A549 treated with GW870086 at 1 μM for 4 hours (cell line): Measurements from ENCODE around the gene PLEKHN1. TPM values are rescaled to one million over a fixed set of nuclear protein-coding genes. Genes with fewer than 3 reads are reported as not detected.

Experiments used
- total RNA-seq: library from RNA; stranded (reverse); fragments of 200-300 nt; extraction: Qiagen RNA extraction; gene quantifications from 5 replicates; pipeline ENCODE4 v1.2.3, GENCODE V29; 2022; ENCODE audit warnings: low read depth

Gene PLEKHN1, protein sequence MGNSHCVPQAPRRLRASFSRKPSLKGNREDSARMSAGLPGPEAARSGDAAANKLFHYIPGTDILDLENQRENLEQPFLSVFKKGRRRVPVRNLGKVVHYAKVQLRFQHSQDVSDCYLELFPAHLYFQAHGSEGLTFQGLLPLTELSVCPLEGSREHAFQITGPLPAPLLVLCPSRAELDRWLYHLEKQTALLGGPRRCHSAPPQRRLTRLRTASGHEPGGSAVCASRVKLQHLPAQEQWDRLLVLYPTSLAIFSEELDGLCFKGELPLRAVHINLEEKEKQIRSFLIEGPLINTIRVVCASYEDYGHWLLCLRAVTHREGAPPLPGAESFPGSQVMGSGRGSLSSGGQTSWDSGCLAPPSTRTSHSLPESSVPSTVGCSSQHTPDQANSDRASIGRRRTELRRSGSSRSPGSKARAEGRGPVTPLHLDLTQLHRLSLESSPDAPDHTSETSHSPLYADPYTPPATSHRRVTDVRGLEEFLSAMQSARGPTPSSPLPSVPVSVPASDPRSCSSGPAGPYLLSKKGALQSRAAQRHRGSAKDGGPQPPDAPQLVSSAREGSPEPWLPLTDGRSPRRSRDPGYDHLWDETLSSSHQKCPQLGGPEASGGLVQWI
- 4.0 to 5.8 TPM (median 4.9 TPM) in 5 replicates for total RNA-seq

DNA sequence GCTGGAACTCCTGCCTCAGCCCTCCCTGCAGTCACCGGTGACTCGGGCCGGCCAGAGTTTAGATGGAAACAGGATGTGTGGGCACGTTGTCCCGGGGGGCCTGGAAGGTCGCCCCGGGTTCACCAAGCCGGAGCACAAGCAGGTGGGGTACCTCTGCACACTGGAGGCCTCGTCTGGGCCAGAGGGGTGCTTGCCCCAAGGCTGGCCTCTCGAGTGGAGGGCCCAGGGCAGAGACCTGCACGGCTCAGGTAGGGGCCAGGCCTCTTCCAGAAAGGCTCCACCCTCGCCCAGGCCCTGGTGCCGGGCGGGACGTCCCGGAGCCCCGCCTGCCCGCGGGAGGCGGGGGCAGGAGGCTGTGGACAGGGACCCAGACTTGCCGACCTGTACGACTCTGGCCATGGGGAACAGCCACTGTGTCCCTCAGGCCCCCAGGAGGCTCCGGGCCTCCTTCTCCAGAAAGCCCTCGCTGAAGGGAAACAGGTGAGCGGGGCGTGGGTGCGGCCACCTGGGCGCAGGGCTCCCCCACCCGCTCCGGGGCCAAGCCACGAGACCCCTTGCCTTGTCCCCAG is at the start of gene PLEKHN1:
Gene PLEKHN1, plus strand, starts transcription at position 348 of the 569 bp plus-strand sequence. Its CDS starts 50 bp downstream, at position 398.

GRCh38 chr1:923131-923990 is 42.9 kb upstream of the PLEKHN1 start, which contains the start of gene SAMD11:
SAMD11 (plus strand) TSS chr1:923923; CDS start chr1:924432, 509 bp downstream.

GRCh38 chr1:958823-959730 is 7.2 kb upstream of the PLEKHN1 start, which contains the start of gene NOC2L:
NOC2L (minus strand) TSS chr1:959256; CDS start chr1:959240, 16 bp downstream.

GRCh38 chr1:960363-961131 is 5.7 kb upstream of the PLEKHN1 start, which contains the start of gene KLHL17:
KLHL17 (plus strand) TSS chr1:960584; CDS start chr1:960694, 110 bp downstream.

DNA sequence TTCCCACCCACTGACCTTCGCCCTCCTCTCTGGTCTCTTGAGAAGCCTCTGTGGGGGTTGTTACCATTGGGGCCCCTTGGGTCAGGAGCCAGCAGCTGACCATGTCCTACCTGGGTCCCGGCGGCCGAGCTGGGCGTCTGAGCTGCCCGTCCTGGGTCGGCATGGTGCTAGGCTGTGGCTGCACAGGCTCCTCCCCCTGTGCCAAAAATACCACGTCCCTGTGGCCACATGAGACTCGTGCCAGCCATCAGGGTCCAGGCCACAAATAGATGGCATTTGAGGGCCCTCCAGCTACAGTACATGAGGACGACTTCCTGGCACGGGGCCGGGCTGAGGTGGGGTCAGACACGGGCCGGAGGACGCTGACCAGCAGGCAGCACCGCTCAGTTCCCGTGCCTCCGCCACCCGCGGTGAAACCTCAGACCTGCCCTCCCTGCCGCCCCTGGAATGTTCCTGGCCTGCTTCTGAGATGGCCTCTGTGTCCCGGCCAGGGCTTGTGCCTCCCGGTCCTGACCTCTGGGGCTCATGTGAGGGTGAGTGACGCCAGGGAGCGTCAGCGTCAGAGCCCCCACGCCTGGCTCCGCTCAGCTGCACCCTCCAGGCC is 15.8 kb downstream of the PLEKHN1 start, which contains the start of gene PERM1:
Gene PERM1, minus strand, starts transcription at position 139 of the 604 bp plus-strand sequence. CDS start 1,064 bp downstream, outside the sequence.

DNA sequence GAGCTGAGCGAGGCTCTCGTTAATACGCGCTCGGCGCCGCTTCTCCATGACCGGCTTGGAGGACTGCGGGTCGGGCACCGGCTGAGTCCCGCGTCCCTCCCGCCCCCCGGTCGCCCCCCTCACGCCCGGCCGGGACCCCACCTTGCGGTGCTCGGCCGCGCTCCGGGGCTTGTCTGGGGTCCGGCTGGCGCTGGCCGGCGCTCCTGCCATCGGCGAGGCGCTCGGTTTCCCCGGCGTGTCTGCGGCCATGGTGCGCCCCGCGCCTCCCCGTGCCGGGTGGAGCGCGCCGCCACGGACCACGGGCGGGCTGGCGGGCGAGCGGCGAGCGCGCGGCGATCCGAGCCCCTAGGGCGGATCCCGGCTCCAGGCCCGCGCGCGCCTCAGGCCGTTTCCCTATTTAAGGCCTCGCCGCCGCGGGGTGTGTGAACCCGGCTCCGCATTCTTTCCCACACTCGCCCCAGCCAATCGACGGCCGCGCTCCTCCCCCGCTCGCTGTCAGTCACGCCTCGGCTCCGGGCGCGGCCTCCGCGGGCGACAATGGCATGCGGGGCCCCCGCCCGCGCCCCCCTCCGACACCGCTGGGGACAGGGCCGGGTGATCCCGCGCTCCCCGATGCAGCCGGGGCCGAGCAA is 33.6 kb downstream of the PLEKHN1 start, which contains the start of gene HES4:
Gene HES4, minus strand, starts transcription at position 373 of the 632 bp plus-strand sequence. Its CDS starts 124 bp downstream, at position 249.

DNA sequence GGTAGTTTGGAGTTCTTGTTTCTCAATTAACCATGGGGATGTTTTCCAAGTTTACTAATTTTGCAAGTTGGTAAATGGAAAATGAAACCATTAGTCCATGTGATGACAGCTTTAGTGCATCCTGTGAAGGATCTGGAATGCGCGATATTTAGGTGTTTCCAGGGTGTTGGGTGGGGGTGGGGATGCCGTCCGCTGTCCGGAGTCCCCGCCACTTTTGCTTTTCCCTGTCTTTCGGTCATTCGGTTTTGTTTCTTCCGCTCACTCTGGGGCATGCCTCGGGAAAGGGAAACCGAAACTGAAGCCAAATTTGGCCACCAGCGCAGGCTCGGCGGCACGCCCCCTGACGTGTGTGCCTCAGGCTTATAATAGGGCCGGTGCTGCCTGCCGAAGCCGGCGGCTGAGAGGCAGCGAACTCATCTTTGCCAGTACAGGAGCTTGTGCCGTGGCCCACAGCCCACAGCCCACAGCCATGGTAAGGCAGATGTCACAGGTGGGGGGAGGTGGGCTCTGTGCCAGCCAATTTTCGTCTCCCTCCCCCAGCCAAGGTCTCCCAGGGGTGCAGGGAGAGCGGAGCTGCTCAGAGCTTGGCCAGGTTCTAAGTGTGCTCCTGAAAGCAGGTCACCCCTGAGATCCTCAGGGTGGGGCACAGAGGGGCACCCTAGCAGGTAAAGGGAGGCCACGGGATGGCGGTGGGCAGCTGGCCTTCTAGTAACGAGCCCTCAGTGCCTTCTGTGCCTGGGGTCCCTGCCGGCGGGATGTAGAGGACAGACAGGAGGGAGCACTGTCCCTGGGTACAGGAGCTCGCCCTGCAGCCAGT is 47.0 kb downstream of the PLEKHN1 start, which contains the start of gene ISG15:
Gene ISG15, plus strand, starts transcription at position 393 of the 817 bp plus-strand sequence. Its CDS starts 77 bp downstream, at position 470.

GRCh38 chr1:1020000-1020404 is 53.7 kb downstream of the PLEKHN1 start, which contains the start of gene AGRN:
AGRN (plus strand) TSS chr1:1020120; CDS start chr1:1020173, 53 bp downstream.

Other genes starting within 250 kb of the PLEKHN1 start
- 16.9 to 31.9 TPM (median 30.4 TPM) in 5 replicates for gene SAMD11, start 42.6 kb upstream of the PLEKHN1 start, total RNA-seq
- 67.6 to 85.4 TPM (median 84.8 TPM) in 5 replicates for gene NOC2L, start 7.2 kb upstream of the PLEKHN1 start, total RNA-seq
- 9.1 to 16.4 TPM (median 15.4 TPM) in 5 replicates for gene KLHL17, start 5.9 kb upstream of the PLEKHN1 start, total RNA-seq
- gene PERM1, start 15.6 kb downstream of the PLEKHN1 start, total RNA-seq = 0.05 to 0.19 TPM (median 0.18 TPM) in 3 of 5 replicates, not detected in the others
- gene HES4, start 33.6 kb downstream of the PLEKHN1 start, total RNA-seq = 29.4 to 60.9 TPM (median 54.8 TPM) in 5 replicates
- gene ISG15, start 47.0 kb downstream of the PLEKHN1 start, total RNA-seq = 19.1 to 22.3 TPM (median 19.9 TPM) in 5 replicates
- 76.1 to 112 TPM (median 108 TPM) in 5 replicates for gene AGRN, start 53.6 kb downstream of the PLEKHN1 start, total RNA-seq
- 0.14 to 0.42 TPM (median 0.31 TPM) in 5 replicates for gene RNF223, start 107.8 kb downstream of the PLEKHN1 start, total RNA-seq
- 9.8 to 14.4 TPM (median 13.9 TPM) in 5 replicates for gene C1orf159, start 149.6 kb downstream of the PLEKHN1 start, total RNA-seq
- gene TTLL10, start 207.4 kb downstream of the PLEKHN1 start, total RNA-seq = not detected in 5 replicates
- gene TNFRSF18, start 240.1 kb downstream of the PLEKHN1 start, total RNA-seq = 0.14 to 0.19 TPM in 2 of 5 replicates, not detected in the others
- 0.12 to 0.22 TPM in 2 of 5 replicates, not detected in the others for gene TNFRSF4, start 247.7 kb downstream of the PLEKHN1 start, total RNA-seq